Measurements from ENCODE around the gene MRPL33. TPM values are rescaled to one million over a fixed set of nuclear protein-coding genes. Genes with fewer than 3 reads are reported as not detected.

Gene MRPL33
- total and polyA plus RNA-seq, 4 donors: 85.0 to 347 (median 184) TPM

Other genes with a start within 250 kb of the MRPL33 start
- 10 to 100 TPM; 29.5 to 41.7 TPM for gene ZNF512, start 188.7 kb upstream of the MRPL33 start, total RNA-seq
- gene ZNF512, start 188.7 kb upstream of the MRPL33 start, polyA plus RNA-seq: 10 to 100 TPM; 12.1 to 21.2 TPM
- gene CCDC121, start 142.7 kb upstream of the MRPL33 start, total RNA-seq: 1 to 10 TPM; 2.2 to 3.6 TPM
- 1 to 10 TPM; 2.4 to 4.5 TPM for gene CCDC121, start 142.7 kb upstream of the MRPL33 start, polyA plus RNA-seq
- 10 to 100 TPM; 16.4 to 21.9 TPM for gene GPN1, start 142.7 kb upstream of the MRPL33 start, total RNA-seq
- 10 to 100 TPM; 20.5 to 24.8 TPM for gene GPN1, start 142.7 kb upstream of the MRPL33 start, polyA plus RNA-seq
- gene SUPT7L, start 108.1 kb upstream of the MRPL33 start, total RNA-seq: 10 to 100 TPM; 25.2 to 32.1 TPM
- 10 to 100 TPM in 1 of 2 donors, 1 to 10 TPM in 1; 9.4 to 45.5 TPM for gene SUPT7L, start 108.1 kb upstream of the MRPL33 start, polyA plus RNA-seq
- gene SLC4A1AP, start 107.8 kb upstream of the MRPL33 start, total RNA-seq: 10 to 100 TPM; 17.8 to 19.7 TPM
- 10 to 100 TPM; 10.3 to 16.1 TPM for gene SLC4A1AP, start 107.8 kb upstream of the MRPL33 start, polyA plus RNA-seq
- 1 to 10 TPM; 4.4 to 4.7 TPM for gene RBKS, start 118.7 kb downstream of the MRPL33 start, total RNA-seq
- gene RBKS, start 118.7 kb downstream of the MRPL33 start, polyA plus RNA-seq: 1 to 10 TPM in 1 of 2 donors, under 1 TPM in 1; 0.90 to 6.5 TPM
- 10 to 100 TPM; 52.3 to 53.8 TPM for gene BABAM2, start 119.0 kb downstream of the MRPL33 start, total RNA-seq
- 10 to 100 TPM; 17.2 to 20.7 TPM for gene BABAM2, start 119.0 kb downstream of the MRPL33 start, polyA plus RNA-seq